HepG2 (cell line): ENCODE data around the gene LUZP1. TPM values are rescaled to one million over a fixed set of nuclear protein-coding genes. Genes with fewer than 3 reads are reported as not detected.

Experiments used
- ARNT ChIP-seq: fragments of 450-650 bp; IDR thresholded peaks from 2 replicates; pipeline ENCODE4 v1.6.1; 2017
- CBX2 ChIP-seq, 2 experiments: fragments of 200-600 bp in 1 of 2; sonication (generic); formaldehyde crosslinking in 1 of 2; IDR thresholded peaks; 2 replicates each; pipeline versions ENCODE4 v1.7.0 to v1.8.1; 2018 to 2022; ENCODE audit warnings: low read depth in 2 of 2, low read length in 1 of 2, mild to moderate bottlenecking in 1 of 2, missing genetic modification reagents in 1 of 2
- HOXA7 ChIP-seq: sonication (generic); formaldehyde crosslinking; IDR thresholded peaks from 2 replicates; pipeline ENCODE4 v1.8.1; 2022; ENCODE audit warnings: mild to moderate bottlenecking, missing genetic modification reagents, moderate library complexity
- NFIB ChIP-seq: sonication (generic); formaldehyde crosslinking; IDR thresholded peaks from 2 replicates; pipeline ENCODE4 v1.9.0; 2021; ENCODE audit warnings: missing genetic modification reagents, mild to moderate bottlenecking, borderline replicate concordance
- NR2F1 ChIP-seq, 2 experiments: fragments of 450-650 bp in 1 of 2; formaldehyde crosslinking in 1 of 2; IDR thresholded peaks; 2 replicates each; pipeline versions ENCODE4 v1.5.0 to v1.6.1; 2016 to 2020; ENCODE audit warnings: mild to moderate bottlenecking in 1 of 2, missing compliant biosample characterization in 1 of 2, missing genetic modification reagents in 1 of 2, moderate library complexity in 1 of 2
- ONECUT2 ChIP-seq: sonication (generic); formaldehyde crosslinking; IDR thresholded peaks from 2 replicates; pipeline ENCODE4 v1.4.0; 2020; ENCODE audit warnings: missing genetic modification reagents
- POGZ ChIP-seq: sonication (generic); formaldehyde crosslinking; IDR thresholded peaks from 2 replicates; pipeline ENCODE4 v1.4.0; 2020; ENCODE audit warnings: mild to moderate bottlenecking, missing genetic modification reagents
- RELA ChIP-seq: sonication (generic); formaldehyde crosslinking; IDR thresholded peaks from 2 replicates; pipeline ENCODE4 v1.4.0; 2020; ENCODE audit warnings: missing genetic modification reagents
- STAG1 ChIP-seq: sonication (generic); formaldehyde crosslinking; IDR thresholded peaks from 2 replicates; pipeline ENCODE4 v1.4.0; 2020; ENCODE audit warnings: missing genetic modification reagents
- ZNF10 ChIP-seq: sonication (generic); formaldehyde crosslinking; IDR thresholded peaks from 2 replicates; pipeline ENCODE4 v1.4.0; 2020; ENCODE audit warnings: mild to moderate bottlenecking, low read depth, missing genetic modification reagents, borderline replicate concordance
- ZNF20 ChIP-seq: sonication (generic); formaldehyde crosslinking; IDR thresholded peaks from 2 replicates; pipeline ENCODE4 v1.4.0; 2020; ENCODE audit warnings: mild to moderate bottlenecking, moderate library complexity, missing genetic modification reagents
- ZNF546 ChIP-seq: sonication (generic); formaldehyde crosslinking; conservative IDR thresholded peaks from 2 replicates; pipeline ENCODE4 v1.8.1; 2023; ENCODE audit warnings: mild to moderate bottlenecking, missing genetic modification reagents
- ZNF629 ChIP-seq: sonication (generic); formaldehyde crosslinking; conservative IDR thresholded peaks from 2 replicates; pipeline ENCODE4 v1.5.0; 2020; ENCODE audit warnings: missing genetic modification reagents
- ZNF644 ChIP-seq: IDR thresholded peaks from 2 replicates; pipeline ENCODE4 v1.6.1; 2016; ENCODE audit warnings: low read depth
- ZSCAN9 ChIP-seq: IDR thresholded peaks from 2 replicates; pipeline ENCODE4 v1.6.1; 2016; ENCODE audit warnings: borderline replicate concordance
- polyA plus RNA-seq, 8 experiments: library from polyadenylated mRNA; depleted of rRNA in 3 of 8; stranded (reverse) in 7 of 8; unstranded in 1 of 8; fragments of >200 nt; fragmentation: Illumina TruSeq in 4 of 8; extraction: Trizol in 4 of 8; gene quantifications; 2 replicates each; pipeline versions ENCODE4 v1.2.1 to v1.2.3, GENCODE V29; 2011 to 2016; ENCODE audit warnings: low read depth in 4 of 8, missing spikeins in 1 of 8, mixed read lengths in 1 of 8; ENCODE audit not compliant: insufficient read depth in 1 of 8
- total RNA-seq, 5 experiments: library from RNA; depleted of rRNA; stranded (reverse); fragments of >200 nt; fragmentation: Illumina TruSeq; extraction: Trizol; gene quantifications; 2 replicates each; pipeline ENCODE4 v1.2.3, GENCODE V29; 2016; ENCODE audit warnings: low read depth in 1 of 5
- TF ChIP-seq, protein P1 (sequence below): IDR thresholded peaks from 2 replicates; pipeline ENCODE4 v1.6.1; 2016
- TF ChIP-seq, protein P2 (sequence below): sonication (generic); formaldehyde crosslinking; conservative IDR thresholded peaks from 2 replicates; pipeline ENCODE4 v1.8.0; 2022; ENCODE audit warnings: low read depth, missing genetic modification reagents
- TF ChIP-seq, protein P3 (sequence below): sonication (generic); formaldehyde crosslinking; IDR thresholded peaks from 2 replicates; pipeline ENCODE4 v1.5.0; 2020; ENCODE audit warnings: missing genetic modification reagents
- TF ChIP-seq, protein P4 (sequence below): sonication (generic); formaldehyde crosslinking; IDR thresholded peaks from 2 replicates; pipeline ENCODE4 v1.9.0; 2021; ENCODE audit warnings: mild to moderate bottlenecking, missing genetic modification reagents
- TF ChIP-seq, protein P5 (sequence below): sonication (generic); formaldehyde crosslinking; IDR thresholded peaks from 2 replicates; pipeline ENCODE4 v1.5.1; 2020; ENCODE audit warnings: missing genetic modification reagents, mild to moderate bottlenecking, borderline replicate concordance

The LUZP1 gene
- total and polyA plus RNA-seq, 2 of the 13 experiments (the other 11 are each of a cell fraction or from before 2014, with no cell fraction given), result 6.9 to 12.7 TPM

DNA sequence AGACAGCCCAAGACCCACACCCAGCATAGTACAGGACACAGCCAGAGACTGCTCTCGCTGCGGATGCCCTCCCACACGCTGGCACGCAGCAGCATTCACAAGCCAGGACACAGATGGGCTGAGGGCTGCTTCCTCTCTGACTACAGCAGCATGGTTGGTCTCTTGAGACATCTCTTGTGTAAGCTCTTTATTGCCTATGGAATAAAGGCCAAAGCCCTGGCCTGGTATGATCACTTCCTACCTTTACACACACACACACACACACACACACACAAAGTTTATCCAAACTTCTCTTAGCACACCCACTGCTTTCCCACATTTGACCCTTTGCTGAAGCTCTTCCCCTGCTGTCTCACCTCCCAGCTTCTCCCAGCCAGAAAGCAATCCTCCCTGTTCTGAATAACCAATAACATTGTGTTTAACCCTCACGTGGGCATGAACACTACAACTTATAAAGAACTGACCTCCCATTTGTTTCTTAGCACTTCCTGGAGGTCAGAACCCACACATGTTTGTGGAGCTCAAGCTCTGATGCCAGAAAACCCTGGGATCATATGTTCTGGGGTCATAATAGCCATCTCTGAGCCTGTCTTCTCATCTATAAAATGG lies 1.2 kb upstream of the LUZP1 start (continued):
- TF ChIP-seq ZNF546 (CRISPR knock-in tag), result no peak
- no peak for TF ChIP-seq RELA (CRISPR knock-in tag)
- TF ChIP-seq ZNF20, result no peak
- TF ChIP-seq, protein P1, sequence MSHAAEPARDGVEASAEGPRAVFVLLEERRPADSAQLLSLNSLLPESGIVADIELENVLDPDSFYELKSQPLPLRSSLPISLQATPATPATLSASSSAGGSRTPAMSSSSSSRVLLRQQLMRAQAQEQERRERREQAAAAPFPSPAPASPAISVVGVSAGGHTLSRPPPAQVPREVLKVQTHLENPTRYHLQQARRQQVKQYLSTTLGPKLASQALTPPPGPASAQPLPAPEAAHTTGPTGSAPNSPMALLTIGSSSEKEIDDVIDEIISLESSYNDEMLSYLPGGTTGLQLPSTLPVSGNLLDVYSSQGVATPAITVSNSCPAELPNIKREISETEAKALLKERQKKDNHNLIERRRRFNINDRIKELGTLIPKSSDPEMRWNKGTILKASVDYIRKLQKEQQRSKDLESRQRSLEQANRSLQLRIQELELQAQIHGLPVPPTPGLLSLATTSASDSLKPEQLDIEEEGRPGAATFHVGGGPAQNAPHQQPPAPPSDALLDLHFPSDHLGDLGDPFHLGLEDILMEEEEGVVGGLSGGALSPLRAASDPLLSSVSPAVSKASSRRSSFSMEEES (CRISPR knock-in tag), result no peak
- no peak for TF ChIP-seq NR2F1 (CRISPR knock-in tag; IDR thresholded peaks at IDR 0.05)
- TF ChIP-seq POGZ (CRISPR knock-in tag), result no peak
- TF ChIP-seq, protein P2, sequence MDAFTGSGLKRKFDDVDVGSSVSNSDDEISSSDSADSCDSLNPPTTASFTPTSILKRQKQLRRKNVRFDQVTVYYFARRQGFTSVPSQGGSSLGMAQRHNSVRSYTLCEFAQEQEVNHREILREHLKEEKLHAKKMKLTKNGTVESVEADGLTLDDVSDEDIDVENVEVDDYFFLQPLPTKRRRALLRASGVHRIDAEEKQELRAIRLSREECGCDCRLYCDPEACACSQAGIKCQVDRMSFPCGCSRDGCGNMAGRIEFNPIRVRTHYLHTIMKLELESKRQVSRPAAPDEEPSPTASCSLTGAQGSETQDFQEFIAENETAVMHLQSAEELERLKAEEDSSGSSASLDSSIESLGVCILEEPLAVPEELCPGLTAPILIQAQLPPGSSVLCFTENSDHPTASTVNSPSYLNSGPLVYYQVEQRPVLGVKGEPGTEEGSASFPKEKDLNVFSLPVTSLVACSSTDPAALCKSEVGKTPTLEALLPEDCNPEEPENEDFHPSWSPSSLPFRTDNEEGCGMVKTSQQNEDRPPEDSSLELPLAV (CRISPR knock-in tag), result no peak
- TF ChIP-seq ZNF629 (CRISPR knock-in tag), result peak; percentile 45; the same call in 1 of the 2 replicates
- no peak for TF ChIP-seq ZNF10 (CRISPR knock-in tag)
- TF ChIP-seq, protein P3, sequence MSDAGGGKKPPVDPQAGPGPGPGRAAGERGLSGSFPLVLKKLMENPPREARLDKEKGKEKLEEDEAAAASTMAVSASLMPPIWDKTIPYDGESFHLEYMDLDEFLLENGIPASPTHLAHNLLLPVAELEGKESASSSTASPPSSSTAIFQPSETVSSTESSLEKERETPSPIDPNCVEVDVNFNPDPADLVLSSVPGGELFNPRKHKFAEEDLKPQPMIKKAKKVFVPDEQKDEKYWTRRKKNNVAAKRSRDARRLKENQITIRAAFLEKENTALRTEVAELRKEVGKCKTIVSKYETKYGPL, result no peak
- no peak for TF ChIP-seq STAG1 (CRISPR knock-in tag)
- no peak for TF ChIP-seq NFIB (CRISPR knock-in tag)
- no peak for TF ChIP-seq ZSCAN9 (CRISPR knock-in tag)
- TF ChIP-seq ARNT, result no peak
- TF ChIP-seq, protein P4, sequence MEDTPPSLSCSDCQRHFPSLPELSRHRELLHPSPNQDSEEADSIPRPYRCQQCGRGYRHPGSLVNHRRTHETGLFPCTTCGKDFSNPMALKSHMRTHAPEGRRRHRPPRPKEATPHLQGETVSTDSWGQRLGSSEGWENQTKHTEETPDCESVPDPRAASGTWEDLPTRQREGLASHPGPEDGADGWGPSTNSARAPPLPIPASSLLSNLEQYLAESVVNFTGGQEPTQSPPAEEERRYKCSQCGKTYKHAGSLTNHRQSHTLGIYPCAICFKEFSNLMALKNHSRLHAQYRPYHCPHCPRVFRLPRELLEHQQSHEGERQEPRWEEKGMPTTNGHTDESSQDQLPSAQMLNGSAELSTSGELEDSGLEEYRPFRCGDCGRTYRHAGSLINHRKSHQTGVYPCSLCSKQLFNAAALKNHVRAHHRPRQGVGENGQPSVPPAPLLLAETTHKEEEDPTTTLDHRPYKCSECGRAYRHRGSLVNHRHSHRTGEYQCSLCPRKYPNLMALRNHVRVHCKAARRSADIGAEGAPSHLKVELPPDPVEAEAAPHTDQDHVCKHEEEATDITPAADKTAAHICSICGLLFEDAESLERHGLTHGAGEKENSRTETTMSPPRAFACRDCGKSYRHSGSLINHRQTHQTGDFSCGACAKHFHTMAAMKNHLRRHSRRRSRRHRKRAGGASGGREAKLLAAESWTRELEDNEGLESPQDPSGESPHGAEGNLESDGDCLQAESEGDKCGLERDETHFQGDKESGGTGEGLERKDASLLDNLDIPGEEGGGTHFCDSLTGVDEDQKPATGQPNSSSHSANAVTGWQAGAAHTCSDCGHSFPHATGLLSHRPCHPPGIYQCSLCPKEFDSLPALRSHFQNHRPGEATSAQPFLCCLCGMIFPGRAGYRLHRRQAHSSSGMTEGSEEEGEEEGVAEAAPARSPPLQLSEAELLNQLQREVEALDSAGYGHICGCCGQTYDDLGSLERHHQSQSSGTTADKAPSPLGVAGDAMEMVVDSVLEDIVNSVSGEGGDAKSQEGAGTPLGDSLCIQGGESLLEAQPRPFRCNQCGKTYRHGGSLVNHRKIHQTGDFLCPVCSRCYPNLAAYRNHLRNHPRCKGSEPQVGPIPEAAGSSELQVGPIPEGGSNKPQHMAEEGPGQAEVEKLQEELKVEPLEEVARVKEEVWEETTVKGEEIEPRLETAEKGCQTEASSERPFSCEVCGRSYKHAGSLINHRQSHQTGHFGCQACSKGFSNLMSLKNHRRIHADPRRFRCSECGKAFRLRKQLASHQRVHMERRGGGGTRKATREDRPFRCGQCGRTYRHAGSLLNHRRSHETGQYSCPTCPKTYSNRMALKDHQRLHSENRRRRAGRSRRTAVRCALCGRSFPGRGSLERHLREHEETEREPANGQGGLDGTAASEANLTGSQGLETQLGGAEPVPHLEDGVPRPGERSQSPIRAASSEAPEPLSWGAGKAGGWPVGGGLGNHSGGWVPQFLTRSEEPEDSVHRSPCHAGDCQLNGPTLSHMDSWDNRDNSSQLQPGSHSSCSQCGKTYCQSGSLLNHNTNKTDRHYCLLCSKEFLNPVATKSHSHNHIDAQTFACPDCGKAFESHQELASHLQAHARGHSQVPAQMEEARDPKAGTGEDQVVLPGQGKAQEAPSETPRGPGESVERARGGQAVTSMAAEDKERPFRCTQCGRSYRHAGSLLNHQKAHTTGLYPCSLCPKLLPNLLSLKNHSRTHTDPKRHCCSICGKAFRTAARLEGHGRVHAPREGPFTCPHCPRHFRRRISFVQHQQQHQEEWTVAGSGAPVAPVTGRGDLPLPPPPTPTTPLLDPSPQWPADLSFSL (CRISPR knock-in tag), result peak; percentile 73; the same call in 1 of the 2 replicates
- no peak for TF ChIP-seq ONECUT2
- TF ChIP-seq, protein P5, sequence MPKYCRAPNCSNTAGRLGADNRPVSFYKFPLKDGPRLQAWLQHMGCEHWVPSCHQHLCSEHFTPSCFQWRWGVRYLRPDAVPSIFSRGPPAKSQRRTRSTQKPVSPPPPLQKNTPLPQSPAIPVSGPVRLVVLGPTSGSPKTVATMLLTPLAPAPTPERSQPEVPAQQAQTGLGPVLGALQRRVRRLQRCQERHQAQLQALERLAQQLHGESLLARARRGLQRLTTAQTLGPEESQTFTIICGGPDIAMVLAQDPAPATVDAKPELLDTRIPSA (CRISPR knock-in tag), result no peak
- no peak for TF ChIP-seq ZNF644 (CRISPR knock-in tag)
- no peak for TF ChIP-seq CBX2 (IDR thresholded peaks at IDR 0.05; ENCODE audit: low read depth, low read length)
- TF ChIP-seq CBX2 (CRISPR knock-in tag; IDR thresholded peaks at IDR 0.05; ENCODE audit: low read depth), result no peak
- TF ChIP-seq HOXA7 (CRISPR knock-in tag), result no peak
